NCI-H748 treated with DMSO at 0.1 percent for 48 hours (cell line): ENCODE results near the gene IZUMO1.

Source experiments
- DNase-seq: peaks from one replicate; lab custom pipeline; 2025; lab: John Stamatoyannopoulos, UW

IZUMO1 gene

DNA sequence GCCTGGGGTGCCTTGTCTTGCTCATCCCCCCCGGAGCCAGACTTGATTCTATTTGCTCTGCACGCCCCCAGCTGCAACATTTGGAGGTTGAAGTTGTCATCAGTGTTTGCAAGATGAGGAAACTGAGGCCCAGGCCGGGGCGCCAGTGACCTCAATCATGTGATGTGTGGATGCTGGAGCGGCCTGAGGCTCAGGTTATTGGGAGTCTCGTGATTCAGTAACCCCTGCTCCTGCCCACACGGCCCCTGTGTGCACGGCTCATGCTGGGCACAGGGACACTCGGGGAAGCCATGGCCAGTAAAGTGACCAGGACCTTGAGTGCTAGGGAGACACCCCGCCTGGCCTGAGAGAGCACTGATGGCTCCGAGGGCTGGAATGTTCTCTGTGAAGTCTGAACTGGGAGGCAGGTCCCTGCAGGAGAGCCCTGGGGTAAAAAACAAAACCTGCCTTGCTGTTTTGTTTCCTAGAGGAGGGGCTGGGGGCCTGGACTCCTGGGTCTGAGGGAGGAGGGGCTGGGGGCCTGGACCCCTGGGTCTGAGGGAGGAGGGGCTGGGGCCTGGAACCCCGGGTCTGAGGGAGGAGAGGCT lies 10.5 kb upstream of the IZUMO1 start:
- DNase-seq = no peak

DNA sequence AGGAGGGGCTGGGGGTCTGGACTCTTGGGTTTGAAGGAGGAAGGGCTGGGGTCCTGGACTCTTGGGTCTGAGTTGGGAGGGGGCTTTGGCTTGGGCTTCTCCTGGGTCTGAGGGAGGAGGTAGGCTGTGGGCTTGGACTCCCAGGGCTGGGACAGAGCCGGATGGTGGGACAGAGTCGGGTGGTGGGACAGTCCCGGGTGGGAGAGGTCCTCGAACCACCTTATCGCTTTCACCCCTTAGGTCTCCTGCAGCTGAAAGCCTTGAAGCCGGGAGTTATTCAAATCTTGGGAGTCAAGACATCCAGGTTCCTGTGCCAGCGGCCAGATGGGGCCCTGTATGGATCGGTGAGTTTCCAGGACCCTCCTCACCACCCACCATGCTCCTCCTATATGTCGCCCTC lies 10.0 kb upstream of the IZUMO1 start:
- no peak for DNase-seq

DNA sequence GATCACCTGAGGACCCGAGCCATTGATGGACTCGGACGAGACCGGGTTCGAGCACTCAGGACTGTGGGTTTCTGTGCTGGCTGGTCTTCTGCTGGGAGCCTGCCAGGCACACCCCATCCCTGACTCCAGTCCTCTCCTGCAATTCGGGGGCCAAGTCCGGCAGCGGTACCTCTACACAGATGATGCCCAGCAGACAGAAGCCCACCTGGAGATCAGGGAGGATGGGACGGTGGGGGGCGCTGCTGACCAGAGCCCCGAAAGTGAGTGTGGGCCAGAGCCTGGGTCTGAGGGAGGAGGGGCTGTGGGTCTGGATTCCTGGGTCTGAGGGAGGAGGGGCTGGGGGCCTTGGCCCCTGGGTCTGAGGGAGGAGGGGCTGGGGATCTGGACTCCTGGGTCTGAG lies 9.5 kb upstream of the IZUMO1 start:
- no peak for DNase-seq

DNA sequence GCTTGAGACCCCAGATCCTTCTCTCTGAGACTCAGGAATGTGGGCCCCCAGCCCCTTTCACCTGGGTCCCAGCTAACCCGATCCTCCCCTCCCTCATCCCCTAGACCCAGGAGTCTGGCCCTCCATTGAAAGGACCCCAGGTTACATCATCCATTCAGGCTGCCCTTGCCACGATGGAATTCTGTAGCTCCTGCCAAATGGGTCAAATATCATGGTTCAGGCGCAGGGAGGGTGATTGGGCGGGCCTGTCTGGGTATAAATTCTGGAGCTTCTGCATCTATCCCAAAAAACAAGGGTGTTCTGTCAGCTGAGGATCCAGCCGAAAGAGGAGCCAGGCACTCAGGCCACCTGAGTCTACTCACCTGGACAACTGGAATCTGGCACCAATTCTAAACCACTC lies 9.1 kb upstream of the IZUMO1 start:
- no peak for DNase-seq

DNA sequence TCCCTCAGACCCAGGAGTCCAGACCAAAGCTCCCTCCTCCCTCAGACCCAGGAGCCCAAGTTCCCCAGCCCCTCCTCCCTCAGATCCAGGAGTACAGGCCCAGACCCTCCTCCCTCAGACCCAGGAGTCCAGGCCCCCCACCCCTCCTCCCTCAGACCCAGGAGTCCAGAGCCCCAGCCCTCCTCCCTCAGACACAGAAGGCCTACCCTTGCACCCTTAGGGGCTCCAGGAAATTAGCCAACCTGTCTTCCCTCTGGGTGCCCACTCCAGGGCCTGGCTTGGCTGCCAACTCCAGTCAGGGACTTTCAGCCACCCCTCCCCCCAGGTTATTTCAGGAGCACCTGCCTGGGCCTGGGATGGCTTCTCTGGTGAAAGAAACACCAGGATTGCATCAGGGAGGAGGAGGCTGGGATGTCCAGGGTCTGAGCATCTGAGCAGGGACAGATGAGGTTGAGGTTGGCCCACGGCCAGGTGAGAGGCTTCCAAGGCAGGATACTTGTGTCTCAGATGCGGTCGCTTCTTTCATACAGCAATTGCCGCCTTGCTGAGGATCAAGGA lies 8.5 kb upstream of the IZUMO1 start, which contains the start of gene FGF21:
Gene FGF21, plus strand, starts transcription at position 441 of the 558 bp plus-strand sequence. CDS start 713 bp downstream, outside the sequence.
- DNase-seq = no peak

DNA sequence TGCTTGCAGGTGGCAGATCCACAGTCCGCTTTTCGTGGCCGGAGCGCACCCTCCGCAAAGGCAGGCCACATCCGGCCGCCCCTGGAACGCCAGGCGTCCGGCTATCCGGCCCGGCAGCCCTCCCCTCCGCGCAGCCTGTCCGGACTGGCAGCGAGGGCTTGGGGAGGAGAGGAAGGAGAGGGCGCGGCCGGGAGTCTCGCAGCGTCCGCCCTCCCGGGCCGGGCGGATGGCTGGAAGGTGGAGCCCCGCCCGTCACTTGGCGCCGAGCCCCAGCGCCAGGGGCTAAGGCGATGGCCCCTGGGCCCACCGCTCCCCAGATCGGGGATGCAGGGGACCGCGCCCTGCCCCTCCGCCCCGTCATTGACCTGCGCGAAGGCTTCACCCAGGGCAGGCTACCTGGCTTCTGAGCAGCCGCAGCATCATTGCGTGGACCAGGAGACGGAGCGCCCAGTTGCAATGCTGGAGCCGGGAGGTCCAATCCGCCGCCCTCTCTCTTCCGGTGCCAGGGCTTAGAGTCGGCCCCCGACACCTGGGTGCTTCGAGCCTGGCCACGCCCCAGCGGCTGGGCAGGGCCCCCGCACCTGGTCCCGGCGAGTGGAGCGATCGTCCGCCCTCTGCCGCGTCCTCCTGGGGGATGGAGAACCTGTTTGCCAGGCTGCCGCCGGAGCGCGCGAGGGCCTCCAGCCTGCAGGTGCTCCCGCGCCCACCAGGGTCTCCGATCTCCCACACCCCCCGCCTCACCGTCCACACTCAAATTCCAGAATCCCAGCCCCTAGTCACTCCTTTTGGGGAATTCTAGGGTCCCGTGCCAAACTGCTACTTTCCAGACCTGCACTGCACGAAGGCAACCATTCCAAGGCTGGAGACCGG lies 6.0 kb upstream of the IZUMO1 start, which contains the start of gene FUT1:
Gene FUT1, minus strand, starts transcription at position 146 of the 870 bp plus-strand sequence. CDS start 1,360 bp downstream, outside the sequence.
- DNase-seq = peak; percentile 85

DNA sequence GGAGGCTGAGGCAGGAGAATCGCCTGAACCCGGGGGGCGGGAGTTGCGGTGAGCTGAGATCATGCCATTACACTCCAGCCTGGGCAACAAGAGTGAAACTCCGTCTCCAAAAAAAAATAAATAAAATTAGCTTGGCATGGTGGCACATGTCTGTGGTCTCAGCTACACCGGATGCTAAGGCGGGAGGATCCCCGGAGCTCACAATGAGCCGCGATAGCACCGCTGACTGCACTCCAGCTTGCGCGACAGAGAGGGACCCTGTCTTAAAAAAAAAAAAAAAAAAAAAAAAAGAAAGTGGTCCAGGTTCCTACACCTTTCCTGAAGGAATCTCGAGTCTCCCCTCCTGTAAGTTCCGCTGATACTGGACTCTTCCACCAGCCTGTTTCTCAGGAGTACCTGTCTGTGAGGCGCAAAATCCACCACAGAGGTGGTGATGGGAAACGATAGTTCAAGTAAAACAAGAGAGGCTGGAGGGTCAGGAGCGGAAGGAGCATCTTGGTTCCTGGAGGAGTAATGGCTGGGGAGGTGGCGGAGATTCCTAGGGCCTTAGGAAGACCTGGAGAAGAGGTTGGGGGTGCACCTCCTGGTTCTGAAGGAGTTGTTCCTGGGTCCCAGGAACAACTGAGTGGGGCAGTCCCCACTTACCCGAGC lies 5.3 kb upstream of the IZUMO1 start:
- DNase-seq = no peak

DNA sequence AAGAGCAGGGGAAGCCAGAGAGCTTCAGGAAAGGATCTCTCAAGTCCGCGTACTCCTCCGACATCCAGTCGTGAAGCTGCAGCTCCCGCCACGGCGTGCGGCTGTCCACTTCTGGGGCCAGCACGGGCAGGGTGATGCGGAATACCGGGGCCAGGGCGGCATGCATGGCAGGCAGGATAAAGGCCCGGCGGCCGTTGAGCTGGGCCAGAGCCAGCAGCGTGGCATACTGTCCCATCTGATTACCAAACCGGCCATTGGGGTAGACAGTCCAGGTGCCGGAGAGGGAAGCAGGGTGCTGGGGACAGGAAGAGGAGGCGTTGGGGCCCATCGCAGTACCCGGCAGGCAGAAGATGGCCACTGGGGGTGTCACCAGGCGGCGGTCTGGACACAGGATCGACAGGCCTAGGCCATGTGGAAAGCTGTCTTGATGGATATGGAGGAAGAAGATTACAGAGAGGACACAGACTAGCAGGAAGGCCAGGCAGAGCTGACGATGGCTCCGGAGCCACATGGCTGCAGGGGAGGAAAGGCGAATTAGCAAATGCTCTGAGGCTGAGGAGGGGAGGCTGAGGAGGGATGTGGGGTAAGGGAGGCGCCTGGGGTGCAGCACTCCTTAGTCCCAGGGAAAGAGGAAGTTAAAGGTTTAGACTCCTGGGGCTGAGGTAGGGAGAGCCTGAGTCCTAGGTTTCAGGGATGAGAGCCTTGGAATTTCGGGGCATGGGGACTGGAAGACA lies 4.2 kb upstream of the IZUMO1 start:
- no peak for DNase-seq

DNA sequence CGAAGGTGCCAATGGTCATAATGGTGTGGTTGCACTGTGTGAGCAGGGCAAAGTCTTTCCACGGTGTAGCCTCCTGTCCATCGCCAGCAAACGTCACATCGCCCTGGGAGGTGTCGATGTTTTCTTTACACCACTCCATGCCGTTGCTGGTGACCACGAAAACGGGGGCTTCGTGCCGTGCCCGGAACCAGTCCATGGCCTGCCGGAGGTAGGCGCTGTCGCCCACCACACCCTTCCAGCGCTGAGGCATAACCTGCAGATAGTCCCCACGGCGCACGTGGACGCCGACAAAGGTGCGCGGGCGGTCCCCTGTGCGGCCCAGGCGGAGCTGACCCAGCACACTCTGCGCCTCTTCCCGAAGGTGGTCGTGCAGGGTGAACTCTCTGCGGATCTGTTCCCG lies 3.6 kb upstream of the IZUMO1 start:
- DNase-seq = no peak

DNA sequence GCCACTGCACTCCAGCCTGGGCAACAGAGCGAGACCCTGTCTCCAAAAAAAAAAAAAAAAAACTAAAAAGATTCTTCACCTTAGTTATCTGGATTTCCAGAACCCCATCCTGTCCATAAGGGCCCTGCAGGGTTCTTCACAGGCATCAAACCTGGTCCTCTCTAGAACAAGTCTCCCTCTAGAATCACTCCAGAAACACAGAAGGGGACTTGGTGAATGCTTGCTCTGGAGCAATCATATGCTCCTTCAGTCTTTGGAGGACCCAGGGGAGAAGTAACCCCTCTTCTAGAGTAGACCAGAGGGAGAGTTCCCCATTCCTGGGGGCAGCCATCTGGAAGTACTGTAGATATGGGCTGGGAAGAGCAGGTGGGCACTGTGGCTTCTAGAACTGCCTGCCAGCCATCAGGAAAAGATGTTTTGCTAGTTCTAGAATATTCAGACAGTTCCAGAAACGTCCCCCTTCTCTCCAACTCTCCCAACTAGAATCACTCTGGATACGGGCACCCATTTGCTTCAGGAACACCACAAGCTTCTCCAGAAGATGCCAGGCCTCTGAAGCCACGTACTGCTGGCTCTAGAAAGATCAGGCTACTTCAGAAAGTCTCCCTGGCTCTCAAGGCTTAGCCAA lies 3.0 kb upstream of the IZUMO1 start:
- no peak for DNase-seq

DNA sequence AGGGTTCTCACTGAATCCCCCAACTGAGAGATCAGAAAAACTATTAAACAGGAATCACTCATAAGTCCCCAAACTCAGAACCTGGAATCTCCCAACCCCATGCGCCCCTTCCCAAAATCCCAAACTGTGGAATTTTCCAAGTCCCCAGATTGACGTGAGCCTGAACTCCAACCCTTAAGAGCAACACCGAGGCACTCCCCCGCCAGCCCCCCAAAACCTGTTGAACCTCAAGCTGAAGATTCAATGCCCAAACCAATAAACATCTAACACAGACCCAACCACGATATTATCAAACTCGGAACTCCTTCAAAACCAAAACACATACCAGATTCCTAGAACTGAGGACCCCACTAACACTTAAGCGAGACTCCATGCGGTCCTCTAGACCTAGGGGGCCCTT lies 599 bp downstream of the IZUMO1 start:
- DNase-seq = no peak

DNA sequence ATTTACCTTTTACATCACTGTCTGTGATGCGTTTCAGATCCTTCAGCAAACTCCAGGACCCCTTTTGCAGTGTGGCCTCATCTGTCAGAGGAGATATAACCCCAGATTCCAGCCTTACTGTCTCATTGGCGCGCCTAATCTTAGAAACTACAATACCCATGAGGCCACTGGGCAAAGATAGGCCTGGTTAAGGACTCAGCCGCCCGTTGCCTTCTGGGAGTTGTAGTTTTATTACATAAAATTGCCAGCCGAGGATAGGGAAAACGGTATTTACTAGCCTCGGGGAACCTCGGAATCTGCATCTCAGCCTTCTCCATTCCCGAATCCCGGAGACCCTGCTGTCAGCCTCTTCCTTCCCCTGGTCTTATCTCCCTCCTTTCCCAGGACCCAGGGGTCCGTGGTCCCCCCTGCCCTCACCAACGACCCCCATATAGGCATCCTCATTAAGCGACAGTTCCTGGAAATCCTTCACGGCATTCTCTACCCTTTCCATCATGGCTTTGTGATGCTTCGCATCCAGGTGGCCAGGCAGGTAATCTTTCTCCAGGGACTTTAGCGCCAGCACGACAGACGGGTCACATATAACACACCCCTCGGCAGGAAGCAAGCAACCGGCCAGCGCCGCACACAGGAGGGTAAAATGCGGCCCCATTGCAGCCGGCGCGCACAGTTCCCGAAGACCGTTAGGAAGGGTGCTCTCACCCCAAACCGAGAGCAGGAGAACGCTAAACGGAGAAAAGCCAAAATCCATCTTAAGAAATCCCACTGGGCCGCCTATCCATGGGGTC lies 1.3 kb downstream of the IZUMO1 start:
- DNase-seq = peak; percentile 40

DNA sequence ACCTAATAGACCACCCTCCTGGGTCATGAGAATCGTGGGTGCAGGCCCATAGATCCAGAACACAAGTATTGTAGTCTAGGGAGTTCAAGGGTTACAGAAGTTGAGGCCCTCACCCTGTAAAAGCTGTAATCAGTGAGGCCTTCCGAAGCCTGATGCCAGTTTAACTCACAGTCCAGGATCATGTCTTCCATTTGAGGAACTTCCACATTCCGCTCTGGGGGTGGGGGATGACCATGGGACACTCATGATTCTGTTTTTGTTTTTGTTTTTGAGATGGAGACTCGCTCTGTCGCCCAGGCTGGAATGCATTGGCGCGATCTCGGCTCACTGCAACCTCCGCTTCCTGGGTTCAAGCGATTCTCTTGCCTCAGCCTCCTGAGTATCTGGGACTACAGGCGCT lies 4.6 kb downstream of the IZUMO1 start:
- no peak for DNase-seq

DNA sequence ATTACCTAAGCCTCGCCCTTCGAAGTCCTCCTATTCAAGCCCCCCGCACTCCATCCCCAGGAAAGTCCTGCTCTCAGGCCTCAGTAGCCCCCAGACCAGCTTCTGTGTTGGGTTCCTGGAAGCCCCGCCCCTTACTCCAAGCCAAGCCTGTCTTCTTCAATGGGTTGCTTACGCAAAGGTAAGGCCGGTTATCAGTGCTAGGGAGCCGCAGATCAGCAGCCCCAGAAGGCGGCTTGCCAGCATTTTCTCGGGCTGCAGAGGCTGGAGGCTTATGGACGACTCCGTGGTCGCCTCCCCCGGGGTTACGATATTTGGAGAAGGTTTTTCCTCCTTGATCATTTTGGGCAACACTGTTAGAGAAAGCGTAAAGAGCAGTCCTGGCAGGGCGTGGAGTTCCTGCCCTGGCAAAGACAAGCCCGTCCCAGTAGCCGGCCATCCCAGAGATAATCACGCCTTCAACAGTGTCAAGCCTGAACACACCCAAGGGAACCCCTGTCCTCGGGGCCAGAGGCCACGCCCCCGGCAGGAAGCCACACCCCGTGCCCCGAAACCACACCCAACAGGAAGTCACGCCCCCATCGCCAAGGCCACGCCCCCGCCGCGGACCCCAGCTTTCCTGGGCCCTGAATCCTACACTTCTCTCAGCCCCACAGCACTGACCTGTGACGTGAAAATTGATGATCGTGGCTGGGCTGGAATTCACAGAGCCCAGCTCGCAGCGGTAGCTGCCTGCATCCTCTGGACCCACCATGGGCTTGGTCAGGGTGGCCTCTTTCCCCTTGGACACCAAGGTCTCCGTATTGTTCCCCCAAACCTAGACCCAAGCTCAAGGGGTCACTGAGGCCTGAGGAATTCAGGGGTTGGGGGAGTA lies 5.3 kb downstream of the IZUMO1 start:
- DNase-seq = no peak

DNA sequence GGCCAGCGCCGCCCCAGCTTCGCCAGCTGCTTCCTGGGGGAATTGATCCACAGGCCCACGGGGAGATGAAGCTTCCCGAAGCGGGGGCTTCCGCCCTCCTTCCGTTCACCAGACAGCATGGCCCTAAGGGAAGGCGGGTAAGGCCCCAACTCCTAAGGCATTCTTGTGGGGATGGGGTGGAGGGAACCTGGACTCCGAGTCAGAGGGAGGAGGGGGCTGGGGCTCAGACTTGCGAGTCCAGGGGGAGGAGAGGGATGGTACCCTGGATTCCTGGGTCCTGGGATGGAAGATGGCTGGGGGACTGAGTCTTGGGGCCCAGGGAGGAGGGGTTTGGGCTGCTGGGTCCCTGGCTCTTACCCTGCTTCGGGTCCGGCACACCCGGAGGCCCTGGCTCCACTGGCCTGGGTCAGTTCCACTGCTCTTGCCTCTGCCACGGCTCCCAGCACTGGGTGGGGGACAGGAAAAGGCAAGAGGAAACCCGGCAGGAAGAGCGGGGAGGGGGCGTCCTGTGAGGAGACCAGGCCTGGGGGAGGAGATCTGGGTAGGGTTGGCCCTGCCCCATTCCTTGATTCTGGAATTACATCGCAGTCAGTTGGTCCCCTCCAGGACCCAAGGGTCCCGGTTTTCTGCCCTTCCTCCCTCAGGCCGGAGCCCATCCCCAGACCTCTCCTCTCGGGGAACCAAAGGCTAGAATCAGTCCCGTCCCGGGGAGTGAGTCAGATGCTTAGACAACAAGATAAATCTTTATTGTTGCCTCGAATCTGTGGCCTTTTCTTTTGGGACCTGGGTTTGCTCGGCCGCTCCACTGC lies 6.3 kb downstream of the IZUMO1 start, which contains the start of gene RASIP1:
Gene RASIP1, minus strand, starts transcription at position 447 of the 809 bp plus-strand sequence. Its CDS starts 328 bp downstream, at position 119.
- DNase-seq = no peak

DNA sequence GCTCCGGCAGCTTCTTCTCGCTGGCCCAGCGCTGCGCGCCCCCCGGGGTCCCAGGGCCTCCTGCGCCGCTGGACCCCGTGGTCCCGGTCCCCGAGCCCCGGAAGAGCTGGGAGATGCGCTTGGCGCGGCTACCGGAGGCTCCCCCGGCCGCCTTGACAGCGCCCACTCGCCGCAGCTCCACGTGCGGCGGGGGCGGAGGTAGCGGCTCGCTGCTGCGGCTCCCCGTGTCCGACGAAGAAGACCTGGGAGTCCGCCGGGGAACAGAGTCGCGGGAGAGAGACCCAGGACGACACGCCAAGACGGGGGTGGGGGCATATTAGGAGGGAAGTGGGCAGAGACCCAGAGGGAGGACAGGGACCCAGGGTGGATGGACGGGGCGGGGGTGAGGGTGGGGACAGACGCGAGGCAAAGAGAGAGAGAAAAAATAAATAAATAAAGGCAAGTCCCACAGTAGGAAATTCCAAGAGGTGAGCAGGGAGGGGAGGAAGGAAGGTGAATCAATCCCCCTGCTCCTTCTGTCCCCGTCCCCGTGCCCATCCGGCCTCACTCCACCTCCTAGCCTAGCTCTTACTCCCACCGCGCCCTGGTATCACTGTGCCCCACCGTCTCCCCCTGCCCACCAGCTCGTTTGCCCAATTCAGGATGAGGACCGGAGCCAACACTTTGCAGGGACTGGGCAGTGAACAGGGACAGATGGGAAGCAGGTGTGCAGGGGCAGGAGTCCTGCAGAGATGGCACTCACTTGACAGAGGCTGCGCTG lies 7.1 kb downstream of the IZUMO1 start:
- no peak for DNase-seq

DNA sequence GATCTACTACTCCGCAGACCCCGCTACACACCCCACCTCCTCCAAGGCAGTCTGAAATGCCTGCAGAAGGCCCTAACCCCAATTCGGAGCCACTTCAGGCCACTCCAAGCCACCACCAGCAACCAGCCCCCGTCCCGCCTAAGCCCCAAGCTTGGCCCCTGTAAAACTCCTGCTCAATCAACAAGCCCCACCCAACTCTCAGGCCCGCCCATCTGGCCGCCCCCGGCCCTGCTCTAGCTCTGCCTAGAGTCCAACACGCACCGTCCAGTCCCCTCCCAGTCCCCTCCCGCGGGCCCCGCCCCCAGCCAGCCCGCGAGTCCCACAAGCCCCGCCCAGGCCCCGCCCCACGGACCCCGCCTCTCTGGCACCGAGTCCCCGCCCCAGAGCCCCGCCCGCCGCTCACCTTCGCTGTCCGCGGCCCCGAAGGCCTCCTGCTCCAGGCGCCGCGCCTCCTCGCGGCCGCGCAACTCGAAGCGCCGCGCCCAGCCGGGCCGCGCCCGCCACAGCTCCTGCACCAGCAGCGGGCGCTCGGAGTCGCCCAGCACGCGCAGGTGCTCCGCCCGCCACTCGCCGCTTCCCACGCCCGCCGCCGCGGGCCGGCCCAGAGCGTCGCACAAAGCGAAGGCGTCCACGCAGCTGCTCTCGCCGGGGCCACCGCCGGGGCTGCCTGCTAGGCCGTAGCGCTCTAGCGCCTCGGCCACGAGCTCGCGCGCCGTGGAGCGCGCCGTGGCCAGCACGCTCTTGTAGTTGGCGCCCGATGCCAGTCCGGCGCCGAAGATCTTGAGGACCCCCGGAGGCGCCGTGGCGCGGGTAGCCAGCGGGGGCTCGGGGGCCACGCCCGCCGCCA lies 7.9 kb downstream of the IZUMO1 start:
- DNase-seq = peak; percentile 89
